Measurements from ENCODE around the gene WDR5.

- TF ChIP-seq EP300 (IDR thresholded peaks at IDR 0.05): no peak
- TF ChIP-seq POLR2A (IDR thresholded peaks at IDR 0.05): no peak
These were observed 24.8 kb upstream of the WDR5 start for GRCh38 chr9:134111064-134111463.

Measured in ovary (tissue), 1 donor.